ENCODE results near the gene SOX18. TPM values are rescaled to one million over a fixed set of nuclear protein-coding genes. Genes with fewer than 3 reads are reported as not detected.

Gene SOX18
- total and polyA plus RNA-seq, 10 donors, result 7.3 to 63.1 (median 23.9) TPM

GRCh38 chr20:64057628-64058498 lies 8.4 kb upstream of the SOX18 start:
- H3K4me1 ChIP-seq, result peaks cover 12 to 70% (median 63%) of the 10 kb centered on the region in 6 donors
- TF ChIP-seq POLR2A (IDR thresholded peaks at IDR 0.05) (no peak), POLR2AphosphoS5 (IDR thresholded peaks at IDR 0.05) (peak; percentile 32 to 38 (median 37))
- TF ChIP-seq, protein P1, sequence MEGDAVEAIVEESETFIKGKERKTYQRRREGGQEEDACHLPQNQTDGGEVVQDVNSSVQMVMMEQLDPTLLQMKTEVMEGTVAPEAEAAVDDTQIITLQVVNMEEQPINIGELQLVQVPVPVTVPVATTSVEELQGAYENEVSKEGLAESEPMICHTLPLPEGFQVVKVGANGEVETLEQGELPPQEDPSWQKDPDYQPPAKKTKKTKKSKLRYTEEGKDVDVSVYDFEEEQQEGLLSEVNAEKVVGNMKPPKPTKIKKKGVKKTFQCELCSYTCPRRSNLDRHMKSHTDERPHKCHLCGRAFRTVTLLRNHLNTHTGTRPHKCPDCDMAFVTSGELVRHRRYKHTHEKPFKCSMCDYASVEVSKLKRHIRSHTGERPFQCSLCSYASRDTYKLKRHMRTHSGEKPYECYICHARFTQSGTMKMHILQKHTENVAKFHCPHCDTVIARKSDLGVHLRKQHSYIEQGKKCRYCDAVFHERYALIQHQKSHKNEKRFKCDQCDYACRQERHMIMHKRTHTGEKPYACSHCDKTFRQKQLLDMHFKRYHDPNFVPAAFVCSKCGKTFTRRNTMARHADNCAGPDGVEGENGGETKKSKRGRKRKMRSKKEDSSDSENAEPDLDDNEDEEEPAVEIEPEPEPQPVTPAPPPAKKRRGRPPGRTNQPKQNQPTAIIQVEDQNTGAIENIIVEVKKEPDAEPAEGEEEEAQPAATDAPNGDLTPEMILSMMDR (IDR thresholded peaks at IDR 0.05 in 8 of 11, conservative IDR thresholded peaks at IDR 0.05 in 3 of 11), result peak; percentile 72 to 96 (median 90)
- no peaks in the 10 kb centered on the region for H3K36me3 ChIP-seq
- intact Hi-C loops (cut with DNase I; ENCODE audit: low total_unique reads), result no loop called here
- H3K27ac ChIP-seq, result peak overlapping the region; percentile 67 to 91 (median 85)
- no peaks in the 10 kb centered on the region for H3K9me3 ChIP-seq
- H3K27me3 ChIP-seq (replicated peaks in 1 of 7), result peaks cover 0 to 45% (median 0%) of the 10 kb centered on the region in 7 donors
- WGBS, 5 donors, result 33 to 58% (median 39%) methylated on average over 17 to 33 of the region's 33 CpGs
- peak; percentile 95 for DNase-seq
- peak overlapping the region in 6 of 8 donors; percentile 8 to 57 (median 25) for H3K4me3 ChIP-seq

- H3K36me3 ChIP-seq, result no peaks in the 10 kb centered on the region
- TF ChIP-seq, protein P1 (IDR thresholded peaks at IDR 0.05 in 8 of 11, conservative IDR thresholded peaks at IDR 0.05 in 3 of 11), result no peak
- TF ChIP-seq POLR2A (IDR thresholded peaks at IDR 0.05) (no peak), POLR2AphosphoS5 (IDR thresholded peaks at IDR 0.05) (peak in 2 of 3 donors; percentile 50 to 51)
- DNase-seq, result peak; percentile 83
- peaks cover 12 to 70% (median 60%) of the 10 kb centered on the region in 6 donors for H3K4me1 ChIP-seq
- peak overlapping the region; percentile 67 to 91 (median 85) for H3K27ac ChIP-seq
- 45 to 58% (median 55%) methylated on average over 23 to 39 of the region's 39 CpGs for WGBS, 5 donors
- peaks cover 0 to 53% (median 0%) of the 10 kb centered on the region in 7 donors for H3K27me3 ChIP-seq (replicated peaks in 1 of 7)
- peak overlapping the region in 6 of 8 donors; percentile 8 to 57 (median 25) for H3K4me3 ChIP-seq
- no peaks in the 10 kb centered on the region for H3K9me3 ChIP-seq
- intact Hi-C loops (cut with DNase I; ENCODE audit: low total_unique reads), result no loop called here
These were observed 7.6 kb upstream of the SOX18 start for GRCh38 chr20:64056889-64057627.

DNA sequence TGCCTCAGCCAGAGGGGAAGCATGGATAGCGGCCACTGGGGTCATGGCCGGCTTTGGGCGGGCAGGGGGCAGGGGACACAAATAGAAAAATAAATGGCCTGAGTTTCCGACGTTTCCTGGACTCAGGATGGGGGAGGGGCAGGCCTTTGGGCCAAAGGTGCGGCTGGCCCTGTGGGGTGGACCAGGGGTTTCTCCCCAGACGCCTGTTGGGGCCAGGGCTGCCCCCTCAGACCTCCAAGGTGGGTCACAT lies 7.1 kb upstream of the SOX18 start:
- H3K27me3 ChIP-seq (replicated peaks in 1 of 7), result peaks cover 0 to 58% (median 0%) of the 10 kb centered on the region in 7 donors
- no peak for DNase-seq
- intact Hi-C loops (cut with DNase I; ENCODE audit: low total_unique reads), result no loop called here
- H3K27ac ChIP-seq, result peak overlapping the region; percentile 67 to 91 (median 85)
- H3K4me1 ChIP-seq, result peaks cover 12 to 73% (median 64%) of the 10 kb centered on the region in 6 donors
- H3K36me3 ChIP-seq, result no peaks in the 10 kb centered on the region
- no peaks in the 10 kb centered on the region for H3K9me3 ChIP-seq
- TF ChIP-seq, protein P1 (IDR thresholded peaks at IDR 0.05 in 8 of 11, conservative IDR thresholded peaks at IDR 0.05 in 3 of 11), result no peak
- TF ChIP-seq POLR2A (IDR thresholded peaks at IDR 0.05), result no peak
- peak in 2 of 3 donors; percentile 3 to 13 for TF ChIP-seq POLR2AphosphoS5 (IDR thresholded peaks at IDR 0.05)
- WGBS, 5 donors, result 31 to 48% (median 37%) methylated on average over 6 to 7 of the region's 7 CpGs
- peak overlapping the region in 1 of 8 donors; percentile 57 for H3K4me3 ChIP-seq

Data from spleen (tissue), 11 donors.